ENCODE data around the gene BRD1.

DNA sequence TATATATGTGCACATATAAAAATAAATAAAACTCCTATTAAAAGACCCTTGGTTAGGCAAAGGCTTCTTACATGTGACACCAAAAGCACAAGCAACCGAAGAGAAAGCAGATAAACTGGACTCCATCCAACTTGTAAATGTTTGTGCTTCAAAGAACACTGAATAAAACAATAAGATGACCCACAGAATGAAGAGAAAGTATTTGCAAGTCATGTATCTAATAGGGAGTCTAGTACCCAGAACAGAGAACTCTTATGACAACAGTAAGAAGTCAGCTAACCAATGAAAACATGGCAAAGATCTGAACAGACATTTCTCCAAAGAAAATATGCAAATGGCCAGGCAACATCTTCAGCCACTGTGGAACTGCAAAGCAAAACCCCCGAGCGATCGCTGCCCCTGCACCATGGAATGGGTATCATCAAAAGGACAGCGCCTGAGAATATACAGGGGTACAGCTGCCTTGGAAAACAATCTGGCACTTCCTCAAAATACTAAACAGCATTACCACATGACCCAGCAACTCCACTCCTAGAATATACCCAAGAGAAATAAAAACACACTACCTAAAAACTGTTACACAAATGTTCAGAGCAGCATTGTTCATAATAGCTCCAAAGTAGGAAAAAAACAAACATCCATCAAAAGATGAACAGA lies 17.2 kb downstream of the BRD1 start:
- TF ChIP-seq ZNF436 (CRISPR knock-in tag; IDR thresholded peaks at IDR 0.05) = no peak
- TF ChIP-seq COPS2 (conservative IDR thresholded peaks at IDR 0.05) = no peak
- no peak for TF ChIP-seq GABPA (tag; conservative IDR thresholded peaks at IDR 0.05; ENCODE audit: low read depth)
- TF ChIP-seq, protein P1, sequence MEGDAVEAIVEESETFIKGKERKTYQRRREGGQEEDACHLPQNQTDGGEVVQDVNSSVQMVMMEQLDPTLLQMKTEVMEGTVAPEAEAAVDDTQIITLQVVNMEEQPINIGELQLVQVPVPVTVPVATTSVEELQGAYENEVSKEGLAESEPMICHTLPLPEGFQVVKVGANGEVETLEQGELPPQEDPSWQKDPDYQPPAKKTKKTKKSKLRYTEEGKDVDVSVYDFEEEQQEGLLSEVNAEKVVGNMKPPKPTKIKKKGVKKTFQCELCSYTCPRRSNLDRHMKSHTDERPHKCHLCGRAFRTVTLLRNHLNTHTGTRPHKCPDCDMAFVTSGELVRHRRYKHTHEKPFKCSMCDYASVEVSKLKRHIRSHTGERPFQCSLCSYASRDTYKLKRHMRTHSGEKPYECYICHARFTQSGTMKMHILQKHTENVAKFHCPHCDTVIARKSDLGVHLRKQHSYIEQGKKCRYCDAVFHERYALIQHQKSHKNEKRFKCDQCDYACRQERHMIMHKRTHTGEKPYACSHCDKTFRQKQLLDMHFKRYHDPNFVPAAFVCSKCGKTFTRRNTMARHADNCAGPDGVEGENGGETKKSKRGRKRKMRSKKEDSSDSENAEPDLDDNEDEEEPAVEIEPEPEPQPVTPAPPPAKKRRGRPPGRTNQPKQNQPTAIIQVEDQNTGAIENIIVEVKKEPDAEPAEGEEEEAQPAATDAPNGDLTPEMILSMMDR (IDR thresholded peaks at IDR 0.05 in 2 of 3, conservative IDR thresholded peaks at IDR 0.05 in 1 of 3; ENCODE audit: insufficient read depth in 2 of 3, low read depth in 1 of 3, low read length in 3 of 3) = no peak
- TF ChIP-seq PCBP1 (IDR thresholded peaks at IDR 0.05; ENCODE audit: low read depth, low read length, poor library complexity, severe bottlenecking) = no peak

Data from K562 (cell line).